Measurements from ENCODE around the gene RTCA. TPM values are rescaled to one million over a fixed set of nuclear protein-coding genes. Genes with fewer than 3 reads are reported as not detected.

Gene RTCA
- total RNA-seq, 1 experiment from 2014 or later: 33.6 TPM

GRCh38 chr1:100267284-100267683 lies 1.3 kb downstream of the RTCA start:
- Histone ChIP-seq H2AK5ac (ENCODE audit: insufficient read length, low read length) (no peak overlapping the region), H2BK15ac (ENCODE audit: low read depth, low read length) (no peak overlapping the region), H3K4me1 (ENCODE audit: insufficient read depth, low read length) (no peaks in the 10 kb centered on the region), H3K79me2 (ENCODE audit: insufficient read depth, low read length) (no peaks in the 10 kb centered on the region), H3K56ac (ENCODE audit: insufficient read length, low read depth, low read length) (no peak overlapping the region), H3K4ac (ENCODE audit: low read depth, low read length) (no peak overlapping the region), H3K4me2 (ENCODE audit: insufficient read depth, insufficient read length, low read length) (peak overlapping the region; percentile 81), H3K27me3 (ENCODE audit: insufficient read depth, low read length) (no peaks in the 10 kb centered on the region), H2BK20ac (ENCODE audit: low read depth, low read length, poor library complexity, severe bottlenecking) (no peak overlapping the region), H3K23ac (ENCODE audit: insufficient read length, low read depth, low read length) (no peak overlapping the region), H3K79me1 (ENCODE audit: insufficient read depth, low read depth, low read length, poor library complexity, severe bottlenecking) (peaks cover 4% of the 10 kb centered on the region), H3K14ac (ENCODE audit: insufficient read depth, low read length) (no peak overlapping the region), H2BK120ac (ENCODE audit: low read depth, low read length, poor library complexity, severe bottlenecking) (no peak overlapping the region), H2BK5ac (ENCODE audit: insufficient read length, low read length) (no peak overlapping the region), H3K9ac (ENCODE audit: extremely low read depth, insufficient read length, low read length) (no peak overlapping the region), H3T11ph (ENCODE audit: low read length) (no peak overlapping the region), H3K23me2 (ENCODE audit: insufficient read length, low read depth, low read length, poor library complexity, severe bottlenecking) (peaks cover 6% of the 10 kb centered on the region), H2BK12ac (ENCODE audit: insufficient read length, low read depth, low read length) (no peak overlapping the region), H3K27ac (ENCODE audit: insufficient read length, low read depth, low read length) (no peak overlapping the region), H4K8ac (replicated peaks; ENCODE audit: insufficient read length, low read depth, low read length) (no peak overlapping the region), H4K20me1 (ENCODE audit: control insufficient read depth, insufficient read depth, insufficient read length) (no peaks in the 10 kb centered on the region), H4K5ac (ENCODE audit: insufficient read length, low read depth, low read length) (no peak overlapping the region), H2AFZ (ENCODE audit: low read length) (no peak overlapping the region), H3K9me3 (ENCODE audit: control insufficient read depth, low read depth, low read length) (no peaks in the 10 kb centered on the region), H4K91ac (ENCODE audit: insufficient read length, low read depth, low read length) (no peak overlapping the region), H3K18ac (ENCODE audit: insufficient read length, low read depth, low read length) (no peak overlapping the region)
- peak overlapping the region; percentile 98 to 99; a peak in 4 of 5 replicates for H3K4me3 Mint-ChIP-seq
- no peak for TF ChIP-seq CTCF (conservative IDR thresholded peaks at IDR 0.05)
- H3K4me1 Mint-ChIP-seq: peaks cover 6 to 11% of the 10 kb centered on the region in 2 experiments
- peaks cover 3% of the 10 kb centered on the region; the same call in 1 of the 2 replicates for H3K27me3 Mint-ChIP-seq (ENCODE audit: low read depth)
- no peak overlapping the region for H3K27ac Mint-ChIP-seq
- no peak for DNase-seq
- WGBS (ENCODE audit: extremely low coverage, insufficient read length, low lambda C conversion rate): no CpG with 5 or more reads among the region's 1 CpG
- peaks cover 18 to 26% of the 10 kb centered on the region in 2 experiments for H3K9me3 Mint-ChIP-seq
- peaks cover 46 to 69% (median 64%) of the 10 kb centered on the region in 3 experiments for H3K36me3 Mint-ChIP-seq (ENCODE audit: insufficient read depth in 1 of 3, low read depth in 3 of 3)
